IMR-90 (cell line): ENCODE measurements around the gene DSCAML1.

ENCODE experiments used
- CTCF ChIP-seq: conservative IDR thresholded peaks from 2 replicates; pipeline ENCODE4 v1.5.1; 2012; ENCODE audit warnings: mild to moderate bottlenecking, low read depth, low read length, improper control_type of control experiment
- ELK1 ChIP-seq: fragments of 150-350 bp; IDR thresholded peaks from 2 replicates; pipeline ENCODE4 v1.6.1; 2016; ENCODE audit warnings: low read depth, mild to moderate bottlenecking, low read length, moderate library complexity, borderline replicate concordance
- MAFK ChIP-seq: IDR thresholded peaks from 2 replicates; pipeline ENCODE4 v1.6.1; 2012; ENCODE audit warnings: low read depth, low read length, improper control_type of control experiment
- MAZ ChIP-seq: IDR thresholded peaks from 2 replicates; pipeline ENCODE4 v1.6.1; 2012; ENCODE audit warnings: low read depth, mild to moderate bottlenecking, low read length, improper control_type of control experiment, moderate library complexity, borderline replicate concordance
- POLR2A ChIP-seq: IDR thresholded peaks from 2 replicates; pipeline ENCODE4 v1.6.1; 2012; ENCODE audit warnings: mild to moderate bottlenecking, low read depth, low read length
- RAD21 ChIP-seq: IDR thresholded peaks from 2 replicates; pipeline ENCODE4 v1.6.1; 2012; ENCODE audit warnings: low read length, improper control_type of control experiment
- RCOR1 ChIP-seq: IDR thresholded peaks from 2 replicates; pipeline ENCODE4 v1.6.1; 2012; ENCODE audit warnings: mild to moderate bottlenecking, low read length, improper control_type of control experiment; ENCODE audit not compliant: insufficient replicate concordance
- RFX5 ChIP-seq: IDR thresholded peaks from 2 replicates; pipeline ENCODE4 v1.8.0; 2012; ENCODE audit warnings: low read depth, mild to moderate bottlenecking, low read length, moderate library complexity
- SMC3 ChIP-seq: fragments of 150-350 bp; IDR thresholded peaks from 2 replicates; pipeline ENCODE4 v1.6.1; 2016; ENCODE audit warnings: low read depth, mild to moderate bottlenecking, antibody characterized with exemption, low read length, moderate library complexity
- USF2 ChIP-seq: fragments of 150-350 bp; IDR thresholded peaks from 2 replicates; pipeline ENCODE4 v1.6.1; 2017; ENCODE audit warnings: mild to moderate bottlenecking, antibody characterized with exemption, low read length, low read depth

GRCh38 chr11:117433717-117434116 is 363.3 kb downstream of the DSCAML1 start:
- TF ChIP-seq CTCF = no peak
- no peak for TF ChIP-seq RFX5
- TF ChIP-seq POLR2A = no peak
- no peak for TF ChIP-seq RCOR1
- no peak for TF ChIP-seq MAZ
- TF ChIP-seq USF2 = no peak
- no peak for TF ChIP-seq SMC3
- TF ChIP-seq MAFK = no peak
- TF ChIP-seq ELK1 = no peak
- no peak for TF ChIP-seq RAD21
